ENCODE results near the gene SHC2. TPM values are rescaled to one million over a fixed set of nuclear protein-coding genes. Genes with fewer than 3 reads are reported as not detected.

SHC2 gene
- total RNA-seq, result 1.8 and 15.8 TPM in 2 replicates

DNA sequence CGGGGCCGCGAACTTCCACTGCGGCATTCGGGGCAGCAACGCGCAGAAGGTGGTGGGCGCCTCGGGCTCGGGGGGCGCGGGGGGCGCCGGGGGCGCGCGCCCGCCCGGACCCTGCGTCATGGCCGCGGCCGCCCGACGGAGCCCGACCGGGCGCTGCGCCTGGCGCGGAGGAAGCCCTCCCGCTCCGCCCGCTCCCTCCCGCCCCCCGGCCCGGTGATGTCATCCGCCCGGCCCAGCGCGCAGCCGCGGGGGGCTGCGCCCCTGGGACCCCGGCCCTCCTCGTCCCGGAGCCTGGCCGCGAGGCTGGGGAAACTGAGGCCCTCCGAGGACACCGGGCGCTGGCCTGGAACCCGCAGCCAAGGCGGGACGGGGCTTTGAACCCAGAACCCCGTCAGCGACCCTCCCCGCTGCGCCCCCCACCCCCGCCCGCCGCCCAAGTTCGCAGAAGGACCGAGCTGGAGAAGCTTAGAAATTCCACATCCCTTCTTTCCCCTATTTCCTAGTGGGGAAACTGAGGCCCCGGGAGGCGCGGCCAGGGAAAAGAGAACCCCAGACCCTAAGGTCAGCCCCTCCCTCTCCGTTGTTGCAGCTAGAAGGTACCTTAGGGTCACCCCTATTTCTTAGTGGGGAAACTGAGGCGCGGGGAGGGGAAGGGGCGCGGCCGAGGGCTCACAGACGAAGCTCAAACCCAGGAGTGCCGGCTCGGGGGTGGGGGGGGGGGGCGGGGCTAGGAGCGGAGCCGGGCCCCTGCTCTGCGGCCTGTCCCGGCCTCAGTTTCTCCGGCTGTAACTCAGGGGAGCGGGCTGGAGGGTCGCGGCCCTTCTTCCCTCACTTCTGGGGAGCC, at the start of gene SHC2:
TSS of gene SHC2 (minus strand) at position 157 of the 844 bp plus-strand sequence. CDS start at position 120, 37 bp downstream.

GRCh38 chr19:507286-508203, 46.7 kb upstream of the SHC2 start, which contains the start of gene TPGS1:
TPGS1 (plus strand) TSS chr19:507497; CDS start chr19:507507, 10 bp downstream.

DNA sequence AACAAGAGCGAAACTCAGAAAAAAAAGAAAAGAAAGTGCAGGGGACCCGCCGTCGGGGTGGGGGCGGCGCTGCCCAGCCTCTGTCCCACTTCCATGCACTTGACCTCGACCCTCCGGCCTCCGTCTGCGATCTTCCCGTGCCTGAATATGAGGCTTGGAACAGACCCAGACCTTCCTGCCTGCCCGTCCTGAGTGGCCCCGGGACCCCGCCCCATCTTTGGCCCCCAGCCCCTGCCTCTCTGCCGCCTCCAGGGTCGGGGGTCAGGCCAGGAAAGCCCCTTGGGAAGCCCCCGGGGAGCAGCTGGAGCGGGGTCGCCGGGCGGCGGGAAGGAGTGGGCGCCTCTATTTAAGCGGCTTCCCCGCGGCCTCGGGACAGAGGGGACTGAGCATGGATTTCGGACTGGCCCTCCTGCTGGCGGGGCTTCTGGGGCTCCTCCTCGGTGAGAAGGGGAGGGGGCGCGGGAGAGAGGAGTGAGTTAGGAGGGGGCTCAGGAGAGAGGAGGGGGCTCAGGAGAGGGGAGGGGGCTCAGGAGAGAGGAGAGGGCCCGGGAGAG, 35.4 kb upstream of the SHC2 start, which contains the start of gene MADCAM1:
TSS of gene MADCAM1 (plus strand) at position 375 of the 554 bp plus-strand sequence. CDS start at position 389, 14 bp downstream.

GRCh38 chr19:408902-409515, 51.8 kb downstream of the SHC2 start, which contains the start of gene C2CD4C:
C2CD4C (minus strand) TSS chr19:409147; CDS start chr19:408361, 786 bp downstream.

Other genes starting within 250 kb of the SHC2 start
- 32.4 and 89.1 TPM in 2 replicates for gene PLPP2, start 169.6 kb downstream of the SHC2 start, total RNA-seq
- gene MIER2, start 116.2 kb downstream of the SHC2 start, total RNA-seq, result 11.8 and 35.4 TPM in 2 replicates
- gene C2CD4C, start 51.9 kb downstream of the SHC2 start, total RNA-seq, result 0.32 and 3.5 TPM in 2 replicates
- gene MADCAM1, start 35.5 kb upstream of the SHC2 start, total RNA-seq, result 0.06 TPM in 1 of 2 replicates, not detected in the other
- gene TPGS1, start 46.5 kb upstream of the SHC2 start, total RNA-seq, result 14.0 and 34.5 TPM in 2 replicates
- 104 and 109 TPM in 2 replicates for gene CDC34, start 70.7 kb upstream of the SHC2 start, total RNA-seq
- not detected in 2 replicates for gene GZMM, start 83.0 kb upstream of the SHC2 start, total RNA-seq
- gene BSG, start 111.6 kb upstream of the SHC2 start, total RNA-seq, result 219 and 355 TPM in 2 replicates
- 0.32 and 1.8 TPM in 2 replicates for gene HCN2, start 128.8 kb upstream of the SHC2 start, total RNA-seq
- gene POLRMT, start 172.5 kb upstream of the SHC2 start, total RNA-seq, result 19.3 and 34.0 TPM in 2 replicates
- gene FGF22, start 178.8 kb upstream of the SHC2 start, total RNA-seq, result under 0.01 TPM in 1 of 2 replicates, not detected in the other
- 17.3 and 25.2 TPM in 2 replicates for gene RNF126, start 202.2 kb upstream of the SHC2 start, total RNA-seq
- gene FSTL3, start 215.4 kb upstream of the SHC2 start, total RNA-seq, result 4.5 and 13.2 TPM in 2 replicates
- 0.16 TPM in 1 of 2 replicates, not detected in the other for gene PRSS57, start 234.4 kb upstream of the SHC2 start, total RNA-seq
- gene PALM, start 247.9 kb upstream of the SHC2 start, total RNA-seq, result 13.6 and 65.8 TPM in 2 replicates